Panc1 (cell line): ENCODE measurements around the gene STRA6.

ENCODE experiments used
- POLR2AphosphoS5 ChIP-seq: IDR thresholded peaks from 2 replicates; pipeline ENCODE4 v1.6.1; 2012; ENCODE audit warnings: mild to moderate bottlenecking, low read depth, low read length, moderate library complexity
- TF ChIP-seq, protein P1 (sequence below): fragments of 450-650 bp; IDR thresholded peaks from 2 replicates; pipeline ENCODE4 v1.5.1; 2017; ENCODE audit warnings: mild to moderate bottlenecking

DNA sequence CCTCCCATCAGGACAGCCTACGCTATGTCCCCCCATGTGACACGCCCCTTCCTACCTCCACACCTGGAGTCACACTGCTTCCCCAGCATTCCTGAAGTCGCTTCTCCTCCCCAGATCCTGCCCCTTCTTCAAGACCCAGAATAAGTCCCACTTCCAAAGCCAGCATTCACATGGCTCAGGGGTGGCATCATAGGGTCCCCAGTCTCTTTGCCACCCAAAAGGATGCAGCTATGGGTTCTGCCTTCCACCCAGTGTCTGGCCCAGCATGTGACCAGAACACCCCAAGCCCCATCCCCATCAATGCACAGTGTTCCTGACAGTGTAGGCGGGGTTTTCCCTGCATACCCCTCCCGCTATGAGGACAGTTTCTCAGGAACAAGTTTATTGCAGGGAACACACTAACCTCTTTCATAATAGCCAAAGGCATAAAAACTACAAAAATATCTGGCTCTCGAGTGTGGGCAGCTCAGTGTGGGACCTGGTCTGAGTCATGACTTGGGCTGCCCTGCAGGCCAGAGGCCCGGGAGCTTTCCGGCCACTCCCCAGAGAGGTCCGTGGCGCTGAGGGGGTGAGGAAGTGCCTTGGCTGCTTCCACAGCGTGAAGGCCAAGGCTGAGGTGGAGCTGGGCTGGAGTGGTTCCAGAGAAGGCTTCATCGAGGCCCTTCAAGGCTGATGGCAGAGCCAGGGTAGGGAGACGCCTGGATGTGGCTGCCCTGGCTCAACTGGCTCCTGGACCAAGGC lies 23.3 kb downstream of the STRA6 start:
- TF ChIP-seq, protein P1, sequence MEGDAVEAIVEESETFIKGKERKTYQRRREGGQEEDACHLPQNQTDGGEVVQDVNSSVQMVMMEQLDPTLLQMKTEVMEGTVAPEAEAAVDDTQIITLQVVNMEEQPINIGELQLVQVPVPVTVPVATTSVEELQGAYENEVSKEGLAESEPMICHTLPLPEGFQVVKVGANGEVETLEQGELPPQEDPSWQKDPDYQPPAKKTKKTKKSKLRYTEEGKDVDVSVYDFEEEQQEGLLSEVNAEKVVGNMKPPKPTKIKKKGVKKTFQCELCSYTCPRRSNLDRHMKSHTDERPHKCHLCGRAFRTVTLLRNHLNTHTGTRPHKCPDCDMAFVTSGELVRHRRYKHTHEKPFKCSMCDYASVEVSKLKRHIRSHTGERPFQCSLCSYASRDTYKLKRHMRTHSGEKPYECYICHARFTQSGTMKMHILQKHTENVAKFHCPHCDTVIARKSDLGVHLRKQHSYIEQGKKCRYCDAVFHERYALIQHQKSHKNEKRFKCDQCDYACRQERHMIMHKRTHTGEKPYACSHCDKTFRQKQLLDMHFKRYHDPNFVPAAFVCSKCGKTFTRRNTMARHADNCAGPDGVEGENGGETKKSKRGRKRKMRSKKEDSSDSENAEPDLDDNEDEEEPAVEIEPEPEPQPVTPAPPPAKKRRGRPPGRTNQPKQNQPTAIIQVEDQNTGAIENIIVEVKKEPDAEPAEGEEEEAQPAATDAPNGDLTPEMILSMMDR = no peak
- no peak for TF ChIP-seq POLR2AphosphoS5
